GM19372 (cell line): ENCODE results near the gene TGFB1.
"Not testable (repeated sequence)": the region's sequence is repeated elsewhere in the genome, so short reads cannot be mapped to it uniquely, and the experiment has no call there.

ENCODE experiments used
- ATAC-seq: cut with Tn5 transposase; IDR thresholded peaks from one replicate; pipeline ENCODE4 v1.9.1; 2021; ENCODE audit warnings: mild to moderate bottlenecking, low read depth, moderate library complexity; ENCODE audit not compliant: unreplicated experiment

Gene TGFB1

DNA sequence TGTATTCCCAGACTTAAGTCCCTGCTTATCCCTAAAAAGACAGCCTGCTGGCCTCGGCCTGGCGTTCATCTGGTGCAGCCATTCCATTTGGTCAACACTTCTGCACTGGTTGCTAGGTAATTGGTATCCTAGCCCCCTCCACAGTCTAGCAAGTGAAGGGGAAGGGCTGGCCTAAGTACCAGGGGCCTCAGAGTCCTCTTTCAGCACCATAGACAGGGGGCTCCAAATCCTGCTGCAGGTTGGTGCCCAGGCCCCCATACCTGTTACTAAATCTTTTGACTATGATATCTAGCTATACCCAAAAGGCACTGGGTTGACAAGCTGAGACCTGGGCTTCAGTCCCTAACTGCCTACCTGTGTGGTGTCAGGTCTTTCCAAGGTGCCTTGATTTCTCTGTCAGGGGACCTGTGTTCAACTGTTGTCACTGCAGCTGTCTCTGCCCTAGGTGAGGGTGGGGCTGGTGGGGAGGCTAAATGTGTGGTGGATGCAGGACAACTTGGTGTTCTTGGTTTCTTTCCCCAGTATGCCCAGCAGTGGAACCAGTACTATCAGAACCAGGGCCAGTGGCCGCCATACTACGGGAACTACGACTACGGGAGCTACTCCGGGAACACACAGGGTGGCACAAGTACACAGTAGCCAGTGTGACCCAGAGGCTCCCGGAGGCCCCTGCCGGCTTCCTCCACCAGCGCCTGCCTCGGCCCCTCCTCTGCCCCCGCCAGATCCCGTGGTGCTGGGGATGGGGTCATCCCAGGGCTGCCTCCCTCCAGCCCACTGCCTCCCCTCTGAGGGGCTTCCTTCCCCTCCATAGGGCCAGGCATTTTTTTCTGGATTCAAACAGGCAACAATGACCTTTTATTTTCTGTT, 47.6 kb downstream of the TGFB1 start:
- ATAC-seq: no peak

GRCh38 chr19:41304706-41305483, 48.8 kb downstream of the TGFB1 start:
- no peak for ATAC-seq

DNA sequence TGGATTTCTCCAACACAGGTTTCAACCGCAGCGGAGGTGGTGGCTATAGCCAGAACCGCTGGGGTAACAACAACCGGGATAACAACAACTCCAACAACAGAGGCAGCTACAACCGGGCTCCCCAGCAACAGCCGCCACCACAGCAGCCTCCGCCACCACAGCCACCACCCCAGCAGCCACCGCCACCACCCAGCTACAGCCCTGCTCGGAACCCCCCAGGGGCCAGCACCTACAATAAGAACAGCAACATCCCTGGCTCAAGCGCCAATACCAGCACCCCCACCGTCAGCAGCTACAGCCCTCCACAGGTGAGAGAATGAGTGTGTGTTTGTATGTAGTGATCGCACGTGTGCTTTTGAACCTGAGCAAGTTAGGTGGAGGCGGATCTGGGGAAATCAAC, 49.8 kb downstream of the TGFB1 start:
- no peak for ATAC-seq

- ATAC-seq: no peak
These were observed 50.9 kb downstream of the TGFB1 start for GRCh38 chr19:41302624-41303351.

DNA sequence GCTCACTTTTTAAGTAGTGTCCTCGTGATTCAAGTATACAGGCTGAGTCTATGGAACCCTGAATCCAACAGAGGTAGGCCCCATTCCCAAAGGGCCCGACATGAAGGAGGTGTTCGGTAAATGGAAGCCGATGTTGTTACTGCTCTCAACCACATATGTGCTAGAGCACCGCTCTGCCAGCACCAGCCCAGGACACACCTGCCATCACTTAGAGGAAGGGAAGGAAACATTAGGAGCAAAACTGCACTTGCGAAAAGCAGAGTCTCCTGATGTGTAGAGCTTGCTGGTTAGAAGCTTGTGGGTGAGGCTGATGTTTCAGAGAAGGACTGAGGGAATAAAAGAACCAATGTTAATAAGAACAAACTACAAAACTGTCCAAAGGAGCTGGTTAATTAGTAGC, 53.2 kb downstream of the TGFB1 start:
- ATAC-seq: no peak

GRCh38 chr19:41299755-41300089, 54.0 kb downstream of the TGFB1 start:
- ATAC-seq: no peak

DNA sequence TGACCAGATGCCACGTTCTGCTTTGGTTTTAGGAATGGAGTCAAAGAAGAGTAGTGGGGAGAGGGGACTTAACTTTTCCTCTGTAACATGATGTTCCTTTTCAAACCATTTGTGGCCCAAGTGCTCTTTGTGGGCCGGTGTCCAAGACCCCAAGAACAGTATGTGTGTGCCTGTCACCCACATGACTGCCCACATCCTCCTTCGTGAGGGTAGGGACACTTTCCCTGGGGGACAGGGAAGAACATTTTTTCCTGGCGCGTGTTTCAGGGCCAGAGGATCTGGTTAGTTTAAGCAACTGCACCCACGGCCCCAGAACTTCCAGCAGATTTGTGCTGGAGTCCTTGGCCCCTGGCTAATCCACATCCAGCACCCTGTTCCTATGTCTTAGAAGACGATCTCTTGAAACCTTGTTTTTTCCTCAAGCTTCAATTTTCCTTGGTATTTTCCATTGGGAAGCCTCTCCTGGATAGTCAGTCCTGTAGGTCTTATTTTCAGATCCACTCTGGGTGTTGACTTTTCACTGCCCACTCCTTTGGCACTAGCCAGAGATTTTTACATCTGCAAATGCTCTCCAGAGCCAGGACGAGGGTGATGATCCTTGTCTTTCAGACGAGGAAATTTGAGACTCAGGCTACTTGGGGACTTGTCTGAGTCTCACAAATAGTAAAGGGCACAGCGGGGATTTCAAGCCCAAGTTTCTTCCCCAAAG, 54.5 kb downstream of the TGFB1 start:
- no peak for ATAC-seq

- ATAC-seq: no peak
These were observed 55.3 kb downstream of the TGFB1 start for GRCh38 chr19:41298348-41298964.

- ATAC-seq: no peak
These were observed 55.9 kb downstream of the TGFB1 start for GRCh38 chr19:41297628-41298347.

GRCh38 chr19:41296433-41296871, 57.3 kb downstream of the TGFB1 start:
- no peak for ATAC-seq

- ATAC-seq: no peak
These were observed 58.2 kb downstream of the TGFB1 start for GRCh38 chr19:41295499-41295898.

GRCh38 chr19:41294393-41294792, 59.3 kb downstream of the TGFB1 start:
- no peak for ATAC-seq

GRCh38 chr19:41289814-41290213, 63.9 kb downstream of the TGFB1 start:
- ATAC-seq: not testable (repeated sequence)

DNA sequence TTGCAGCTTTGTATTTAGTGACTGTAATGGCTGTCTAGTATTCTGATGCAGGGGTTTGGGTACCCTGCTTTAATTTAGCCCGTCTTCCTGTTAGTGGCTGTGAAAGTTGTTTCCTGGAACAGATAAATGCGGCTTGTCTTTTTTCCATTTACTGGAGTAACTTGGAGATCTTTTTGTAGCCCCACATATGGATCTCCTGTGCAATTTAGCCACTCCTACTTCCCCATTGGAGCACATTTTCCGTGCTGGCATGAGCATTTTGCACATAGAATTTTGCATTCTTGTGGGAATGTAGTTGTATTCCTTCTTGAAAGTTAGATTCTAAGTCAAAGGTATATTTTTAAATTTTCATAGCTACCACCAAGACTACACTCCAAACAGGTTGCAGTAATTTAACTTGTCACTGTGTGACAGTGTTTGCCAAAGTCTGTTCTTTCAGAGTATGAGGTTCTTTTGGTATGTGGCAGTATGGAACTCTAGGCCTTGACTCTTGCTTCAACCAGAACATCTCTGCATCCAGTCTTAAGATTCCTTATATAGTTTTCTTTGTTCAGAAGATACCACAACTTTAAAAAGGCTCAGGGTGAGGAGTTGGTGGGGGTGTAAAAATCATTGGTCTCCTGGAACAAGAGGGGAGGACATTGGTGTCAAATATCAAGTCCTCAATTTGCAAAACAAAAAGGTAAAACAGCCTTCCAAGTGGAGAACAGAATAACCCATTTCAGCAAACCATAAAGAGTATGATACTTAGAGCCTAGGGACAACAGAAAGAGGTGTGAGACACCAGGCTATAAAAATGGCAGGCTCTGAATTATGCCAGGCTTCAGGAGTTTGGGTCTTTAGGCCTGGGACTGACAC, 64.8 kb downstream of the TGFB1 start:
- ATAC-seq: no peak
